Cardiac fibroblast (primary cell): ENCODE results near the gene MCOLN1.

Source experiments
- DNase-seq, 2 donors: peaks; one replicate each; pipeline versions ENCODE4 v3.0.0 to v3.0.0-alpha.2; 2010; ENCODE audit warnings: low read depth in 2 of 2
- H3K4me3 ChIP-seq, 2 donors: replicated peaks in 1 of 2; 1 replicate in 1 of 2; 2 replicates in 1 of 2; pipeline ENCODE4 v1.5.1; 2011; ENCODE audit warnings: low read depth in 2 of 2, low read length in 2 of 2, mild to moderate bottlenecking in 2 of 2, moderate library complexity in 1 of 2
- CTCF ChIP-seq: IDR thresholded peaks from one replicate; pipeline ENCODE4 v1.5.1; 2011; ENCODE audit warnings: low read depth, mild to moderate bottlenecking, low read length, inconsistent platforms

The MCOLN1 gene

GRCh38 chr19:7516333-7516732, 6.1 kb upstream of the MCOLN1 start:
- no peak for TF ChIP-seq CTCF
- peak overlapping the region; percentile 68 to 84 for H3K4me3 ChIP-seq
- no peak for DNase-seq

- no peak for DNase-seq
- H3K4me3 ChIP-seq: peak overlapping the region; percentile 68 to 84
- no peak for TF ChIP-seq CTCF
These were observed 5.5 kb upstream of the MCOLN1 start for GRCh38 chr19:7516878-7517277.

- TF ChIP-seq CTCF: no peak
- no peak overlapping the region for H3K4me3 ChIP-seq
- DNase-seq: no peak
These were observed 2.9 kb upstream of the MCOLN1 start for GRCh38 chr19:7519361-7520130.

- no peak for TF ChIP-seq CTCF
- no peak overlapping the region for H3K4me3 ChIP-seq
- DNase-seq: no peak
These were observed 2.0 kb upstream of the MCOLN1 start for GRCh38 chr19:7520131-7521051.

GRCh38 chr19:7521551-7522071, 813 bp upstream of the MCOLN1 start:
- peak overlapping the region; percentile 77 to 83 for H3K4me3 ChIP-seq
- no peak for DNase-seq
- no peak for TF ChIP-seq CTCF

- no peak for TF ChIP-seq CTCF
- peak; percentile 22 to 37 for DNase-seq
- peak overlapping the region; percentile 77 to 83 for H3K4me3 ChIP-seq
These were observed 671 bp downstream of the MCOLN1 start for GRCh38 chr19:7522923-7523667.
